CD4-positive, CD25-positive, alpha-beta regulatory T cell (primary cell): ENCODE results near the gene KCNIP4. TPM values are rescaled to one million over a fixed set of nuclear protein-coding genes. Genes with fewer than 3 reads are reported as not detected.

Experiments used
- ATAC-seq, 2 donors: fragments of 150-1000 bp; cut with Tn5 transposase; one replicate each; pipeline ENCODE4 v1.10.0; 2021; ENCODE audit warnings: low read depth in 2 of 2, moderate number of reproducible peaks in 2 of 2, moderate library complexity in 1 of 2
- DNase-seq, 3 donors: peaks; one replicate each; pipeline versions ENCODE4 v3.0.0 to v3.0.0-alpha.2; 2012 to 2022; ENCODE audit warnings: mixed read lengths in 1 of 3
- H3K27ac ChIP-seq: one replicate; pipeline ENCODE4 v1.7.0; 2013; ENCODE audit warnings: mild to moderate bottlenecking, low read length; ENCODE audit not compliant: insufficient read depth, poor library complexity, severe bottlenecking
- H3K27me3 ChIP-seq: one replicate; pipeline ENCODE4 v1.7.0; 2013; ENCODE audit warnings: low read length; ENCODE audit not compliant: control insufficient read depth, insufficient read depth
- H3K36me3 ChIP-seq: one replicate; pipeline ENCODE4 v1.7.0; 2013; ENCODE audit warnings: mild to moderate bottlenecking, low read length, moderate library complexity; ENCODE audit not compliant: control insufficient read depth, insufficient read depth
- H3K4me1 ChIP-seq: 2 replicates; pipeline ENCODE4 v1.7.0; 2013; ENCODE audit warnings: mild to moderate bottlenecking, low read length; ENCODE audit not compliant: insufficient read depth, control insufficient read depth, poor library complexity, severe bottlenecking
- H3K4me3 ChIP-seq: one replicate; pipeline ENCODE4 v1.7.0; 2013; ENCODE audit warnings: low read depth, mild to moderate bottlenecking, low read length, moderate library complexity
- H3K9me3 ChIP-seq, 2 experiments: 1 replicate in 1 of 2; 2 replicates in 1 of 2; pipeline ENCODE4 v1.7.0; 2013; ENCODE audit warnings: low read length in 2 of 2, mild to moderate bottlenecking in 1 of 2, moderate library complexity in 1 of 2; ENCODE audit not compliant: control insufficient read depth in 2 of 2
- H3K27ac Mint-ChIP-seq, 3 donors: one replicate each; pipeline ENCODE4 v1.8.0; 2020 to 2022; ENCODE audit warnings: mild to moderate bottlenecking in 3 of 3, mixed read lengths in 3 of 3, moderate library complexity in 2 of 3
- H3K27me3 Mint-ChIP-seq: one replicate; pipeline ENCODE4 v1.8.0; 2022; ENCODE audit warnings: mild to moderate bottlenecking, mixed read lengths
- H3K36me3 Mint-ChIP-seq: one replicate; pipeline ENCODE4 v1.8.0; 2020; ENCODE audit warnings: mixed read lengths
- H3K4me1 Mint-ChIP-seq, 4 donors: one replicate each; pipeline ENCODE4 v1.8.0; 2020 to 2022; ENCODE audit warnings: mixed read lengths in 4 of 4, mild to moderate bottlenecking in 1 of 4
- H3K4me3 Mint-ChIP-seq, 4 donors: one replicate each; pipeline ENCODE4 v1.8.0; 2020 to 2022; ENCODE audit warnings: mild to moderate bottlenecking in 4 of 4, mixed read lengths in 4 of 4, moderate library complexity in 3 of 4
- H3K9me3 Mint-ChIP-seq, 7 donors: one replicate each; pipeline ENCODE4 v1.8.0; 2020 to 2022; ENCODE audit warnings: mixed read lengths in 7 of 7, mild to moderate bottlenecking in 3 of 7, moderate library complexity in 2 of 7
- polyA plus RNA-seq, 4 donors: library from polyadenylated mRNA; unstranded; fragments of 300-500 nt; fragmentation: Illumina TruSeq; gene quantifications; one replicate each; pipeline ENCODE4 v1.2.3, GENCODE V29; 2021
- total RNA-seq: library from RNA; stranded (reverse); gene quantifications from one replicate; pipeline ENCODE4 v1.2.3, GENCODE V29; 2022

The KCNIP4 gene
- total and polyA plus RNA-seq, 5 donors from 2014 or later, result 0.09 to 0.24 TPM; not detected in 3

- H3K9me3 Mint-ChIP-seq, result peaks cover 0 to 9% (median 5%) of the 10 kb centered on the region in 7 donors
- H3K4me1 Mint-ChIP-seq, result no peaks in the 10 kb centered on the region
- Histone ChIP-seq H3K4me1 (no peaks in the 10 kb centered on the region), H3K27me3 (no peaks in the 10 kb centered on the region), H3K4me3 (no peak overlapping the region), H3K36me3 (no peaks in the 10 kb centered on the region), H3K9me3 (no peaks in the 10 kb centered on the region), H3K27ac (no peak overlapping the region)
- no peak for DNase-seq
- H3K27me3 Mint-ChIP-seq, result no peaks in the 10 kb centered on the region
- no peaks in the 10 kb centered on the region for H3K36me3 Mint-ChIP-seq
- H3K4me3 Mint-ChIP-seq, result no peak overlapping the region
- ATAC-seq, result no peak
- no peak overlapping the region for H3K27ac Mint-ChIP-seq
Measured at GRCh38 chr4:21304540-21304887, 644.1 kb downstream of the KCNIP4 start.

GRCh38 chr4:21290562-21290961 is 658.0 kb downstream of the KCNIP4 start:
- H3K36me3 Mint-ChIP-seq, result no peaks in the 10 kb centered on the region
- H3K4me1 Mint-ChIP-seq, result no peaks in the 10 kb centered on the region
- Histone ChIP-seq H3K36me3 (no peaks in the 10 kb centered on the region), H3K9me3 (peaks cover 0 to 8% of the 10 kb centered on the region in 2 experiments), H3K4me1 (no peaks in the 10 kb centered on the region), H3K27ac (no peak overlapping the region), H3K27me3 (no peaks in the 10 kb centered on the region), H3K4me3 (no peak overlapping the region)
- no peak for ATAC-seq
- no peak overlapping the region for H3K27ac Mint-ChIP-seq
- H3K4me3 Mint-ChIP-seq, result no peak overlapping the region
- H3K27me3 Mint-ChIP-seq, result no peaks in the 10 kb centered on the region
- DNase-seq, result no peak
- peaks cover 6 to 15% (median 11%) of the 10 kb centered on the region in 7 donors for H3K9me3 Mint-ChIP-seq

DNA sequence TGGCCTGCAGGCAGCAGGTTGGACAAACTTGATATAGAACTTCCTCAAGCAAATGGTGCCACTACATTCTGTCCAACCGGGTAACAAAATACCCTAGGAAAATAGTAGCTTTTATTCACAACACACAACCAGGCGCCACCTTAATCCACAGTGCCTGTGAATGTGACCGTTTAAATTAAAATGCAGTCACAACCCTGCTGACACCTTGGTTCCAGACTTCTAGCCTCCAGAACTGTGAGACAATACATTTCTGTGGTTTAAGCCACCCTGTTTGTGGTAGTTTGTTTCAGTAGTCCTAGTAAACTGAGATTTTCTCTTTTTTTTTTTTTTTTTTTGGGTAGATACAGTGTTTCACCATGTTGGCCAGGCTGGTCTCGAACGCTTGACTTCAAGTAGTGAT is 672.5 kb downstream of the KCNIP4 start:
- Histone ChIP-seq H3K27ac (no peak overlapping the region), H3K4me3 (no peak overlapping the region), H3K4me1 (no peaks in the 10 kb centered on the region), H3K9me3 (no peaks in the 10 kb centered on the region), H3K36me3 (no peaks in the 10 kb centered on the region), H3K27me3 (no peaks in the 10 kb centered on the region)
- Mint-ChIP-seq H3K4me3 (no peak overlapping the region), H3K4me1 (no peaks in the 10 kb centered on the region), H3K36me3 (no peaks in the 10 kb centered on the region), H3K27me3 (no peaks in the 10 kb centered on the region), H3K9me3 (peaks cover 0 to 8% (median 5%) of the 10 kb centered on the region in 7 donors), H3K27ac (no peak overlapping the region)
- DNase-seq, result no peak
- no peak for ATAC-seq

- peaks cover 0 to 9% (median 5%) of the 10 kb centered on the region in 7 donors for H3K9me3 Mint-ChIP-seq
- peak overlapping the region in 1 of 3 donors; percentile 3 for H3K27ac Mint-ChIP-seq
- no peak overlapping the region for H3K4me3 Mint-ChIP-seq
- H3K36me3 Mint-ChIP-seq, result no peaks in the 10 kb centered on the region
- Histone ChIP-seq H3K36me3 (no peaks in the 10 kb centered on the region), H3K4me3 (no peak overlapping the region), H3K9me3 (no peaks in the 10 kb centered on the region), H3K27ac (no peak overlapping the region), H3K27me3 (no peaks in the 10 kb centered on the region), H3K4me1 (no peaks in the 10 kb centered on the region)
- no peaks in the 10 kb centered on the region for H3K27me3 Mint-ChIP-seq
- ATAC-seq (no peak), DNase-seq (no peak)
- no peaks in the 10 kb centered on the region for H3K4me1 Mint-ChIP-seq
Measured at GRCh38 chr4:21271439-21272052, 677.0 kb downstream of the KCNIP4 start.

GRCh38 chr4:21248331-21248730 is 700.2 kb downstream of the KCNIP4 start:
- H3K4me3 Mint-ChIP-seq, result no peak overlapping the region
- ATAC-seq, result no peak

DNA sequence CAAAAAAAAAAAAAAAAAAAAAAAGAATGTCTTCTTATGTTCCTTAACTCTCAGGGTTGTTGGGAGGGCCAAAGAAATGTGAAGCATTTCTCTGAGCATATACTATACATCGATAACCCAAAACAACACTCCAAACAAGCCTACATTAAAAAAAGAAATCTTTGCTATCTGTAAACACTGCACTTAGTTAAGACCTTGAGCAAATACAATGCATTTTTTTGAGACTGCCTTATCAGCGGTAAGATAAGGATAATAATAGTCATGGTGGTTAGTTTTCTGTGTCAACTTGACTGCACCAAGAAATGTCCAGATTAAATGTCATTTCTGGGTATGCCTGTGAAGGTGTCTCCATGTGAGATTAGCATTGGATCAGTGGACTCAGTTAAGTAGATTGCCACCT is 706.4 kb downstream of the KCNIP4 start:
- Histone ChIP-seq H3K27me3 (no peaks in the 10 kb centered on the region), H3K36me3 (no peaks in the 10 kb centered on the region), H3K4me3 (no peak overlapping the region), H3K9me3 (no peaks in the 10 kb centered on the region), H3K27ac (no peak overlapping the region), H3K4me1 (no peaks in the 10 kb centered on the region)
- Mint-ChIP-seq H3K36me3 (no peaks in the 10 kb centered on the region), H3K27ac (no peak overlapping the region), H3K9me3 (peaks cover 0 to 12% (median 4%) of the 10 kb centered on the region in 7 donors), H3K4me1 (no peaks in the 10 kb centered on the region), H3K4me3 (no peak overlapping the region), H3K27me3 (no peaks in the 10 kb centered on the region)
- no peak for DNase-seq
- ATAC-seq, result no peak

More at GRCh38 chr4:21248331-21248730, 700.2 kb downstream of the KCNIP4 start:
- H3K4me3 ChIP-seq, result no peak overlapping the region
- DNase-seq, result no peak
- no peaks in the 10 kb centered on the region for H3K27me3 ChIP-seq
- Mint-ChIP-seq H3K36me3 (no peaks in the 10 kb centered on the region), H3K4me1 (no peaks in the 10 kb centered on the region), H3K9me3 (peaks cover 0 to 7% (median 4%) of the 10 kb centered on the region in 7 donors), H3K27ac (no peak overlapping the region), H3K27me3 (no peaks in the 10 kb centered on the region)
- no peaks in the 10 kb centered on the region for H3K4me1 ChIP-seq
- H3K9me3 ChIP-seq, result no peaks in the 10 kb centered on the region
- no peaks in the 10 kb centered on the region for H3K36me3 ChIP-seq
- no peak overlapping the region for H3K27ac ChIP-seq

DNA sequence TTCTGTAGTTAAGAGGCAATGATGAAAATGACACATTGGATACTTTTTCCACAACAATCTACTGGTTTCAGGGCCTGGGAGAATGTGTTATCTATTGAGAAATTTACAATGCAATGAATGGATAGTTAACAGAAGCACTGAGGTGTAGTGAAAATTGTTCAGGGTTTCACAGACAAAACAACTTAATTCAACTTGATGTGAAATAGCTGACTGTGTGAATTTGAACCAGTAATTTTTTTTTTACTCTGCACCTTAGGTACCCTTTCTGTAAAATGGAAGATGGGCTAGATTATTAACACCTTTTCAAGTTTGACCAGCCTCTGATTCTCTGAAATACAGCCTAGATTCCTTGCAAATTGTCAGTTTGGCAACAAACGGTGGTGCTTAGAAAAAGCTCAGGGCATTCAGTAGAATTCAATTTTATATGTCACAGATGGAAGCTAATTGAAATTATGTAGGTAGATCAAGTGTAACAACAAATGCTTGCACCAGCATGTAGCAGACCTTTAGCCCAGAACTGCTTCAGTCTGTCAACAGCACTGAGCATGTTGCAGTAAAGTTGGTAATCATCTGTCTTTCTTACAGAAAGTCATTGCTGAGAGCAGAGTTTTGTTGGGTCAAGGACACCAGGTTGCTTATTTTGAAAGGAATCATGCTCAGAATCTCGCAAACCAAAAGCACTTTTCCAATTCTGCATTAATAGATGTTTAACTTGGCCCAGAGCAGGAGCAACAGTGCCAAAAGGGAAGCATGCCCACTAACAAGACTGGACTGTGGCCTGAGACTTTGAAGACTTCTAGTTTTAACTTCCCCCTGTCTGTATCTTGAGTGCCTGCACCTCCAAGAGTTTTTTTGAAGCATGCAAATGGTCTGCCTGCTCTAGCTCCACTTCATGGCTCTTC is 721.7 kb downstream of the KCNIP4 start:
- H3K4me1 ChIP-seq, result no peaks in the 10 kb centered on the region
- Mint-ChIP-seq H3K27me3 (no peaks in the 10 kb centered on the region), H3K4me1 (no peaks in the 10 kb centered on the region), H3K36me3 (no peaks in the 10 kb centered on the region), H3K4me3 (no peak overlapping the region), H3K9me3 (peaks cover 0 to 12% (median 4%) of the 10 kb centered on the region in 7 donors), H3K27ac (no peak overlapping the region)
- no peak overlapping the region for H3K27ac ChIP-seq
- ATAC-seq, result no peak
- H3K27me3 ChIP-seq, result no peaks in the 10 kb centered on the region
- H3K9me3 ChIP-seq, result peaks cover 0 to 3% of the 10 kb centered on the region in 2 experiments
- DNase-seq, result no peak
- no peaks in the 10 kb centered on the region for H3K36me3 ChIP-seq
- H3K4me3 ChIP-seq, result no peak overlapping the region
